Activated CD8-positive, alpha-beta memory T cell treated with anti-CD3 and anti-CD28 coated beads, Interleukin-2, amount 50 U/mL, for 1 hour (primary cell): Measurements from ENCODE around the gene NKAIN1.
"Not testable (repeated sequence)": the region's sequence is repeated elsewhere in the genome, so short reads cannot be mapped to it uniquely, and the experiment has no call there.

Experiments used
- DNase-seq: peaks from one replicate; pipeline ENCODE4 v3.0.0-alpha.2; 2020; ENCODE audit errors: extremely low read depth

NKAIN1 gene

DNA sequence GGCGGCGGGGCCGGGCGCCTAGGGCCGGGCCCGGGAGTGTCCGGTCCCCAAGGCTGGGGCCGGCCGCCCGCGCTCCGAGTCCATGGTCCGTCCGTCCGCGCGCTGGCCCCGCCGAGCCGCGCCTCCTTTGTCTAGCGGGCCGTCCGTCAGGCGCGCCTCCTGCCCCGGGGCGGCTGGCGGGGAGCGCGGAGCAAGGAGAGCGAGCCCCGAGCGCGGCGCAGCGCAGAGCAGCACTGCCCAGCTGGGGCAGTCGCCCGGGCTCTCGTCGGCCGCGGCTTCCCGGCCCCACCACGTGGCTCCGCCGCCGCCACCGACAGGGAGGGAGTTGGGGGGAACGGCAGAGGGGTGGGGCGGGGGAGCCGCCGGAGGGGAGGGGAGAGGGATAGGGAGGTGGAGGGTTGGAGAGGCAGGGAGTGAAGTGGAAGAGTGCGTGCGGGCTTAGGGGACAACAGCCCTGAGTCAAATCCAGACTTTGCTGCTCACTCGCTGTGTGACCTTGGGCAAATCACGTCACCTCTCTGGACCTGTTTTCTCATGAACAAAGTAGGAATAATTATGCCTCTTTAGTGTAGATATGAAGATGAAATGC is at the start of gene NKAIN1:
Gene NKAIN1, minus strand, starts transcription at position 235 of the 589 bp plus-strand sequence. CDS start 340 bp downstream, outside the sequence.
- no peak for DNase-seq

DNA sequence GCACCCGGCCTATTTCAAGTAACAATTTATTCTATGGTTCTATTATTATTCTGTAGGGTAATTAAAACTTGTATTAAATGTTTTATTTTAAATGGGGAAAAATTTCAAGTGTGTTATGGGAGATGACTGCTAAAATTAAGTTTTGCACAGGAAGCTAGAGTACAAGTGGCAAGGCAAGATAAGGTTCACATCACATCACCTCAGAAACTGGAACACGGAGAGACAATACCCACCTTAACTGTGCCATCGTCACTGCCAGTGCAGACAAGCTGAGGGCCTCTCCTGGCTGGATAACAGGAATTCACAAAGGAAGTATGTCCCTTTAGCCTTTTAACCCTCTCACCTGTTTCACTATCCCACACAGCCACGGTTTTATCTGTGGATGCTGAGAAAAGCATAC is 49.3 kb upstream of the NKAIN1 start:
- no peak for DNase-seq

DNA sequence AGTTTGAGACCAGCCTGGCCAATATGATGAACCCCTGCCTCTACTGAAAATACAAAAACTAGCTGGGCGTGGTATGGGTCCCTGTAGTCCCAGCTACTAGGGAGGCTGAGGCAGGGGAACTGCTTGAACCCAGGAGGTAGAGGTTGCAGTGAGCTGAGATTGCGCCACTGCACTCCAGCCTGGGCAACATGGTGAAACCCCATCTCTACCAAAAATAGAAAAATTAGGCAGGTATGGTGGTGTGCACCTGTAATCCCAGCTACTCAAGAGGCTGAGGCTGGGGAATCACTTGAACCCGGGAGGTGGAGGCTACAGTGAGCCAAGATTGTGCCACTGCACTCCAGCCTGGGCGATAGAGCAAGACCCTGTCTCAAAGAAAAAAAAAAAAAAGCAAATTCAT is 48.1 kb upstream of the NKAIN1 start:
- DNase-seq, result not testable (repeated sequence)

DNA sequence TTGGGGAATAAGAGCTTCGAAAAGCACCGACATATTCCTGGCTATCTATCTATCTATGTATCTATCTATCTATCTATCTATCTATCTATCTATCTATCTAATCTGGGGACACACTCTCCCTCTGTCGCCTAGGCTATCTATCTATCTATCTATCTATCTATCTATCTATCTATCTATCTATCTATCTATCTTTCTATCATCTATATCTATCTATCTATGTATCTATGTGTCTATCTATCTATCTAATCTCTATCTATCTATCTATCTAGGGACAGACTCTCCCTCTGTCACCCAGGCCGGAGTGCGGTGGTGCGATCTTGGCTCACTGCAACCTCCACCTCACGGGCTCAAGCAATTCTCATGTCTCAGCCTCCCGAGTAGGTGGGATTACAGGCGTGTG is 42.7 kb upstream of the NKAIN1 start:
- not testable (repeated sequence) for DNase-seq

DNA sequence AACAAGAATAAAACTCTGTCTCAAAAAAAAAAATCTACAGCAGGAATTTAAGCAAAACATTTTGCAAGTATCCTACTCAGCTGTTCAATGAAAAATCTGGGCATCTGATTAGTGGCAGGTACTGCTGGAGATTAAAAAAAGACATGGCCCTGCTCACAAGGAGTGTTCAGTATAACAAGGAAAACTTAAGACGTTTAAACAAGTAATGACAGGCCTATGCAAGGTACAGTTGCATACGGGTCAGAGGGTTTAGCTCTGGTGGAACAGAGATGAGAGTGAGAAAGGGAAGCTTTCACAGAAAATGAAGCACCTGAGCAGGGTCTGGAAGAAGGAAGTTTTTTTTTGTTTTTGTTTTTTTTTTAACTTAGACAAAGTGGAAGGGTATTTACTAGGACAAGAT is 33.9 kb upstream of the NKAIN1 start:
- DNase-seq, result no peak

DNA sequence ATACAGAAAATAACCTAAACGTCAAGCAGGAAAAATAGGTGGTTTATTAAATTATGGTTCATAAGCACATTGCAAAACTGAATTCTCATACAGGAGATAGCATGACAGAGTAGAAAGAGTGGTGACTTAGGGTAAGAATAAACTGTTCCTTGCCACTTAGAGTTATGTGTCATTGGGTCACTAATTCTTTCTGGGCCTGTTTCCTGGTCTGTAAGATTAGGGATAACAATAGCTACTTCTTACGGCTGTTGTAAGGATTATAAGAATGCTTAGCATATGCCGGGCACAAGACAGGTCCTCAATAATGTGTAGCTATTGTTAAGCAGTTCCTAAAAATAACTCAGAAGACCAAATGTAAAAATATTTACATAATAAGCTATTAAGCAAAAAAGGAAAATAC is 32.7 kb upstream of the NKAIN1 start:
- DNase-seq, result no peak

DNA sequence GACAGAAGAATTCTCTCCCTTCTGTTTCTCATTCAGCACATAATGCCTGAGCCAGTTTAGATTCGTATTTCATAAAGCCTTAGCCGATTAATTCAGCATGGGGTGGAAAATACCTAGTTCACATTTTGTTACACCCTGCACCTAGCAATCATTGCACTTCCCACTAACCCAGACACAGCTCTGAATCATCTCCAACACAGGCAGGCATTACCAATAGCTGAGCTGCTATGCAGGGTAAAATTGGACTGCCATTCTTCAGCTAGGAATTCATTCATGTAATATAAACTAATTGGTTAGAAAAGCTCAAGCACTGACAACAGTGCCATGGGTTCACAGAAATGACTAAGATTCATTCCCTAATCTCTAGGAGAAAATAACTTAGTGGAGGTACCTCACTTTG is 26.9 kb upstream of the NKAIN1 start:
- DNase-seq, result no peak

DNA sequence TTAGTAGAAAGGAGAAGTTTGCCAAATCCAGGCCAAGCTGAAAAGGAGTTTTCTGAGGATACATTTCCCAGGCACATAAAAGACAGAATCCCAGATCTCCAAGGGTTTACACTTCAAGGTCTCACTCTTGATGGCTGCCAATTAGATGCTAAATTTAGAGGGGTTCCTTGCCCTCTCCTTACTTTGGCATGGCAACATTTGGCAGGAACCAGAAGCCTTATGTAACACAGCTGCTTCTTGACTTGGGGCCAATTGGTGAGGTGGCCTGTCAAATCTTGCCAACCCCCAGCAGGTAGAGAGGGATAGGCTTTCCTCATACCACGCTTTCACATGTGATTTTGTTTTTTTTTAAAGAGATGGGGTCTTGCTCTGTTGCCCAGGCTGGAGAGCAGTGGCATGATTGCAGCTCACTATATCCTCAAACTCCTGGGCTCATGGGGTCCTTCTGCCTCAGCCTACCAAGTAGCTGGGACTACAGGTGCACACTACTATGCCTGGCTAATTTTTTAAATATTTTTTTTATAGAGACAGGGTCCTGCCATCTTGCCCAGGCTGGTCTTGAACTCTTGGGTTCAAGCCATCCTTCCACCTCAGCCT is 25.2 kb upstream of the NKAIN1 start:
- no peak for DNase-seq

DNA sequence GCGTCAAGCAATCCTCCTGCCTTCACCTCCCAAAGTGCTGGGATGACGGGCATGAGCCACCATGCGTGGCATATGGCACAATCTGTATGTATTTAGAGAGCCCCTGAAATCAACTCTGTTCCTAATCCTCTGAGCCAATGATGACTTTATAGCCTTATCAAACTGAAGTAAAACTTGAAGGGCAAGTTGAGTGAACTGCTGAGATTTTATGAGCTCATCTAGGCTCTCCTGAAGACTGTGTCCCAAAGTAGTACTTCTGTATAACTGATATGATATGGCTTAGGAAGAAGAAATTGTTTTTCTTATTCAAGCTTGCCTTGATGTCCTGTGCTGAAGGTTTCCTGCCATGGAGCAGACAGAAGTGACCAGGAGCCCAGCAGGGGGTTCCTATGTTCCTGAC is 23.7 kb upstream of the NKAIN1 start:
- DNase-seq, result no peak

DNA sequence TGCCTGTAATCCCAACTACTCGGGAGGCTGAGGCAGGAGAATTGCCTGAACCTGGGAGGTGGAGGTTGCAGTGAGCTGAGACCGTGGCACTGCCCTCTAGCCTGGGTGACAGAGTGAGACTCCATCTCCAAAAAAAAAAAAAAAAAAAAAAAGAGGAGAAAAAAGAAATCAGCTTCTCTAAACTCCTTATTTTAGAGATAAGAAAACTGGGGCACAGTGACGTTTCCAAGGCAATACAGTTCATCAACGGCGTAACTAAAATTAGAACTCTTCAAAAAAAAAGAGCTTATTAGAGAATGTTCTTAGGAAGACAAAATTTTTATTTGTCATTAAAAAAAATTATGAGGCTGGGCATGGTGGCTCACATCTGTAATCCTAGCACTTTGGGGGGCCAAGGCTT is 22.7 kb upstream of the NKAIN1 start:
- DNase-seq, result not testable (repeated sequence)

DNA sequence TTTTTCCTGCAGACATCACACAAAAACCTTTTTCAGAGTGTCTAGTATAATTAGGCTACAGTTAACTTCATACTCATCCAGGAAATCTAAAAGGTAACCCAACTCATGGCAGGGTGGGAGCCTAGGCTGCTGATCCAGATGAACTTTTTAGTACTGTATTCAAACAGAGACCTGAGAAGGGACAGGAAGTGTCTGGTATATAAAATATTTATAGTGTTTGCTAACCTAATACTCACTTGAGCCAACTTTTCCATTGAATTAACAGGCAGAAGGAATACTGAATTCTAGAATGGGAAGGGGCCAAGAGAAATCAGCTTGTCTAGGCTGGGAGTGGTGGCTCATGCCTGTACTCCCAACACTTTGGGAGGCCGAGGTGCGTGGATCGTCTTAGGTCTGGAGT is 22.2 kb upstream of the NKAIN1 start:
- no peak for DNase-seq

DNA sequence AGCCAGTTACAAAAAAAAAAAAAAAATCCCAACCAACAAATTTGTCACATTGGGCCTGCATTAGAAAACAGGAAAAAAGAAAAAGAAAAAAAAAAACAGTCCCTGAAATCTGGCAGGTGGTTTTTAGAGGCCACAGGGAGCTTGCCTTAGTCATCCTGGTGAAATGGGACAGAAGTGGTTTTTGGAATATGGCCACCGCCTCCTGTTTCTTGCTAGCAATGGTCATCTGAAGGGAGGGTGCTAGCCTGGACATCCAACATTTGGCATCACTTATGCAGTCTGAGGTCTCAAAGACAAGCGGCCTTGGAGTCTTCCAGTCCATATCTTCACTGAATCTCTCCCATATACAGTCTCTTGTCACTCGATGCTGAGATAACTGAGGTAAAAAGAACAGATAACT is 20.1 kb upstream of the NKAIN1 start:
- DNase-seq, result no peak

DNA sequence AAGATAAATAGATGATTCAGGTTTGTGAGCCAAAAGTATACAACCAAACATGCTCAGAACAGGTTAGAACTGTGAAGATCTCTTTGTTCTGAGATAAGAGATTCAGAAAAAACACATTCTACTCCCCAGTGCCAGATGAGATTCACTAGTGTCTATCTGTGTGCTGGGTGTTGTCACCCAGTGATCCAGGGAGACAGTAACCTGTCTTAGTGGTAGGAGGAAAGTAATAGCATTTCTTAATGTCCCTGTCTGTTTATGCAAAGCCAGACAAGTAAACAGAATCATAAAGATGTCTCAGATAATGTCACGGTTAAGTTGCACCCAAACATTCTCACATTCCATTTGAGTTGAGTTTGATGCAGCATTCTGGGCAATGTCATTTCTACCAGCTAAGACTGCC is 18.9 kb upstream of the NKAIN1 start:
- DNase-seq, result no peak

DNA sequence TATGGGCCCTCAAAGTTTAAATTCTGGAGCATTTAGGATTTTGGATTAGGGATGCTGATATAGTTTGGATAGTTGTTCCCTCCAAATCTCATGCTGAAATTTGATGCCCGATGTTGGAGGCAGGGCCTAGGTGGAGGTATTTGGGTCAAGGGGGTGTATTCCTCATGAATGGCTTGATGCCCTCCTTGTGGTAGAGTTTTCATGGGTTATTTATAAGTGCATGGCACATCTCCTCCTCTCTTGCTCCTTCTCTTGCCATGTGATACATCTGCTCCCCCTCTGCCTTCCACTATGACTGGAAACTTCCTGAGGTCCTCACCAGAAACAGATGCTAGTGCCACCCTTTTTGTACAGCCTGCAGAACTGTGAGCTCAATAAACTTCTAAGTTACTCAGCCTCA is 17.5 kb upstream of the NKAIN1 start:
- DNase-seq, result no peak

DNA sequence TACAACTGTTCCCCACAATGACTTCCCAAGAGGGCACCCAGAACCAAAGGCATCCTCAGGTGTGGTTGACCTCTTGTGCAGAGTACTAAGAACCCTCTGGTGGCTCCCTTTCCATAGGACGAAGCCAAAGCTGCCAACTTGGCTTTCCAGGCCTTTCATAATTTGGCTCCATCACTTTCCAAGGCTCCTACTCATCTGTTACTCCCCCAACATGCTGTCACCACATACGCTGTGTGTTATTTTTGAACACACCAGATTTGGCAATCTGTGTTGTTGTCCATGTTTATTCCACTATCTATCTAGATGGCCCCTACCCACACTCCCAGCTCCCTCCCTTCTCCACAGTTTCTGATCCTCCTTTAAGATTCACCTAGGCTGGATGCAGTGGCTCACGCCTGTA is 10.2 kb upstream of the NKAIN1 start:
- no peak for DNase-seq

DNA sequence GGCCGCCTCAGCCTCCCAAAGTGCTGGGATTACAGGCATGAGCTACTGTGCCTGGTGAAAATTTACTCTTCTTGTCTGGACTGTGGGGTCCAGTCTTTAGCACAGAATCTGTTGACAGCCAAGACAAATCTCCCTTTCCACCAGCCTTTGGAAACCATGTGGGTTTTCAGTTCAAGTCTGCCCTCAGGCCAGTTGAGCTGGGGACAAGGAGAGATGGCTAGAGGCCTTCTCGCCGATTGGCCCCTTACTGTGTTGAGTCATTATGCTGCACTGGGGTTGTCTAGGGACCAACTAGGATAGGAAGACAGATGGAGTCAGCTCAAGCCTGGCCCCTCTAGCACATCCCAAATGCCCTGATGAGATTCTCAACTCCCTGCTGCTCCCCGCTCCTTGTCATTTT is 8.6 kb upstream of the NKAIN1 start:
- DNase-seq, result no peak

DNA sequence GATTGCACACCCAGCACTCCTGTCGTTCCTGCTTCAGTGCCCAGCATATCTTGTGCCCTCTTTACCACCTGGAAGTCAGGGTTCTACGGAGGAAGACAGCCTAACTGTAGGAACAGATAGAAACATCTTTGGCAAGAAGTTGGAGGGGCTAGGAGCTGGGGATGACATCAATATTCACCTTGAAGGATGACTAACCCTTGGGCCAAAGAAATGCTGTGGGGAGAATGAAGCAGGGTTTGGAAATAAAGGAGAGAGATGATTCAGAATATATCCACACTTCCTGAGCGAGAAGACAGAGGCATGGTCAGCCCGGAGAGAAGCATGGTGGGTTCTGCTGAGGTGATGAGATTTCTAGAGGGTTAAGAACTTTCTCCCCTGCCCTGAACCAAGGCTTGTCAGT is 4.6 kb upstream of the NKAIN1 start:
- no peak for DNase-seq

DNA sequence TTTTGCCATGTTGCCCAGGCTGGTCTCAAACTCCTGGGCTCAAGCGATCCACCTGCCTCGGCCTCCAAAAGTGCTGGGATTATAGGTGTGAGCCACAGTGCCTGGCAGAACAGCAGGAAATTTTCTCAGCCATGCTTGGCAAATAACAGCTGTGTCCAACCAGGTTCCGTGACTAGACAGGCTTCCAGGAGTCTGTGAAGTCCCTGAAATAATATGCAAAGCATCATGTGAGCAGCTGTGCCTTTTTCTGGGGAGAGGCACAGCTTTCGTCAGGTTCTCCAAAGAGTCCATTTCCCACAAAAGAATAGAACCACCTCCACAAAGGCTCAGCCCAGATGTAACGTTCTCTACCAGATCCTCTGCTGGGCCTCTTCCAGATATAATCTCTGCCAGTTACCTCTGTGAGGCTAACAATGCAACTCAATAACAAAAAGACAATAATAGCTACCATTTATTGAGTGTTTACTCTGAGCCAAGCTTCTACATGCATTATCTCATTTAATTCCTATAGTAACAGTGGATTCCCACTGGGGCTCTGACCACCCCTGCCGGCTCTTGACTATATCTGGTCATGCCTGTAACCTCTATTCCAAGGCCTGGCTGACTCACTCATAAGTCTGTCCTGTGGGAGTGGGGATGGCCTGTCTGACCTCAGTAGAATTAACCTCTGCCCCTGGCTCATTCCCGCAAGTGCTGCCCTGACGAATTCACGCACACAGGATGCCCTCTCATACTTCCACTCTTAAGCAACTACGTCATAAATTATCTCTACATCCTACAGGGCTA is 4.0 kb upstream of the NKAIN1 start:
- no peak for DNase-seq

DNA sequence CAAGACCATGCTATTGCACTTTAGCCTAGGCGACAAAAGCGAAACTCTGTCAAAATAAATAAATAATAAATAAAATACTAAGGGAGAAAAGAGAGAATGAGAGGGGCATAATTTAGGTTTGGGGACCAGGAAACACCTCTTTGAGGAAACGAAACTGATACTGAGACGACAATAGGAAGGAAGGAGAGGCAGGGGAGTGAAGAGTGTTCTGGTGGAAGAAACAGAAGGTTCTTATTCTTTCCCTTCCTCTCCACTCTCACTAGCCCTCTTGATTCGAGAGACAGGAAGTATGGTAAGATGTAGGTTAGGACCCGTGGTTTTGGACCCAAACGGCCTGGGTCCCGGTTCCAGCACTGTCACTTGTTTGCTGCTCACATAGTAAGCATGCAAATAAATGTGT is 1.6 kb upstream of the NKAIN1 start:
- no peak for DNase-seq

DNA sequence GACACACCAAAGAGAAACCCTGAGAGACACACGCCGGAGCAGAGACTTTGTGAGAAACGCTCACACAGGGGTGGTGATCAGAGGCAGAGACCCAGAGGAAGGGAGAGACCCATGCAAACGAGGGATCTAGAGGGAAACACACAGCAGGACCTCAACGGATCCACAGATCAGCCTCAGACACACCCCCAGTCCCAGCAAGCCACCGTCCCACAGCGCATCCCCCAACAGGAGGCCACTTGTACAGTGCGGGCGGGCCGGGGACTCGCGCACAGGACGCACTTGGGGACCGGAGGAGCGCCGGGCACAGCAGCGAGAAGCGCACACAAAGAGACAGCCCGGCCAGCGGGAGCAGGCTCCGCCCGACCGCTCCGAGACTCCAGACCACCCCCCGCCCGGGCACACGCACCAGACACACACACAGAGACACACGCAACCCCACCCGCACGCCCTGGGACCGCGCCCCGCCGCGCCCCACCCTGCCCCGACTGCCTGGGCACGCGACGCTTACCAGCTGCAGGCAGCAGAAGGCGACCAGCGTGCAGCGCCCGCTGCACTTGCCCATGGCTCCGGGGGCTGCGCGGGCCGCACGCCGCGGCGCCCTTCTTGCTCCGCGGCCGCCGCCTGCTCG is 587 bp downstream of the NKAIN1 start:
- no peak for DNase-seq

DNA sequence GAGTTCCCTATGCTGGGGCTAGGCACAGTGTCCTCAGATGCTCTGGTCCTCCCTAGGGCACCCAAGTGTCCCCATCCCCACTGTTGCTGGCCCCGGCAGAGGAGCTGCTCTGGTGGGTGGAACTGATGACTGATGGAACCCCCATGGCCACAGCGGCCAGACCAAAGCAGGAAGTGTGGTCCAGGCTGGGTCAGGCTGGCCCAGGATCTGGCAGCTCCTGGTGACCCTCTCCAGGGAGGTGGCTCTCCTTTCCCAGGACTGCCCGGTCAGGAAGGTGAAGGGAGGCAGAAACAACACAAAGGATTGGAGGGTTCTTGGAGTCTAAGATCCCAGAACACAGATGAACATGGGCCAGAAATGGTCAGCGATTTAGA is 1.1 kb downstream of the NKAIN1 start:
- DNase-seq, result no peak

DNA sequence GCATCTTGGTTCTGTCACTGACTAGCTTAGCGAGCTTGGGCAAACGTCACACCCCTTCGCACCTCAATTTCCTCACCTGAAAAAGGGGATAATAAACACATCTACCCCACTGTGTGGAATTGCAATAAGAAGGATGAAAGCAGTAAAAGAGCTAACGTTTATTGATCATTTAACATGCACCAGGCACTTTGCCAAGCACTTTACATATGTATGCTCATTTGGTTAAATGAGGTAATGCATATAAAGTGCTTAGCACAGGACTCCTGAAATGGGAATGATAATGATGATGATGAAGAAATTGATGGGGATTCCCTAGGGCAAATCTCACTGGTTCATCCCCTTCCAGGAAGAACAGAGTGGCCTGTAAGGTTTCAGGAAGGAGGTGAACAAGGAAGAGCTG is 4.8 kb downstream of the NKAIN1 start:
- DNase-seq, result no peak

DNA sequence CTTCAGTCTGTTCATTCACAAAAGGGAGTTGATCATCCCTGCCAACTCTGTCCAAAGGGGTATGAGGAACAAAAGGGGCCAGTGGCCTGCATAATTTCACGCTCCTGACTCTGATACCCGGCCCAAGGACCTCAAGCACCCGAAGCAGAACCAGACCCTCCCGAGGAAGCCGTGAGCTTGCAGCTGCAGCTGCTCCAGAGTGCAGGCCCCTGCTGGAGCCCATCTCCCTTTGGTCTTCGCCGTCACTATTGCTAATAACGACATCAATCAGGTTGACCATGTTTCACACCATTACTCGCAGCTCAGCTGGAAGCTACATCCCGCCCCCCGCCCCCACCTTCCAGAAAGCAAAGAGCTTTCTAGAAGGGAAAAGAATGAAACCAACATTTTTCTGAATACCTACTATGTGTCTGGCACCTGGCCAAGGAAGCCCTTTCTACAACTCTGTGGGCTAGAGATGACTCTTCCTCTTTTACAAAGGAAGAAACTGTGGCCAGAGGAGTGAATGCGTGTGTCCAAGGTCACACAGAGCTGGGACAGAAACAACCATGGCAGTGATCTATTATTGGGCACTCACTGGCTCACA is 5.5 kb downstream of the NKAIN1 start:
- no peak for DNase-seq
